HG03159 (cell line): Measurements from ENCODE around the gene KCTD1.

Experiments
- ATAC-seq: cut with Tn5 transposase; IDR thresholded peaks from one replicate; pipeline ENCODE4 v1.9.1; 2021; ENCODE audit warnings: mild to moderate bottlenecking, moderate library complexity; ENCODE audit not compliant: unreplicated experiment

Gene KCTD1

GRCh38 chr18:26434887-26435286, 113.5 kb downstream of the KCTD1 start:
- ATAC-seq, result no peak

- no peak for ATAC-seq
These were observed 115.5 kb downstream of the KCTD1 start for GRCh38 chr18:26432651-26433424.

- no peak for ATAC-seq
These were observed 118.7 kb downstream of the KCTD1 start for GRCh38 chr18:26429535-26430226.

GRCh38 chr18:26425148-26425531, 123.2 kb downstream of the KCTD1 start:
- no peak for ATAC-seq

GRCh38 chr18:26424428-26425147, 123.8 kb downstream of the KCTD1 start:
- no peak for ATAC-seq

- ATAC-seq, result no peak
These were observed 125.7 kb downstream of the KCTD1 start for GRCh38 chr18:26422472-26423162.

GRCh38 chr18:26421931-26422330, 126.4 kb downstream of the KCTD1 start:
- ATAC-seq, result no peak

GRCh38 chr18:26421503-26421902, 126.8 kb downstream of the KCTD1 start:
- no peak for ATAC-seq

GRCh38 chr18:26419746-26420145, 128.6 kb downstream of the KCTD1 start:
- ATAC-seq, result no peak

GRCh38 chr18:26418225-26418624, 130.1 kb downstream of the KCTD1 start:
- ATAC-seq, result no peak

- no peak for ATAC-seq
These were observed 131.2 kb downstream of the KCTD1 start for GRCh38 chr18:26417190-26417589.

- ATAC-seq, result no peak
These were observed 131.7 kb downstream of the KCTD1 start for GRCh38 chr18:26416652-26417150.

GRCh38 chr18:26415631-26416030, 132.7 kb downstream of the KCTD1 start:
- no peak for ATAC-seq

- ATAC-seq, result no peak
These were observed 133.4 kb downstream of the KCTD1 start for GRCh38 chr18:26414901-26415440.

GRCh38 chr18:26409091-26409490, 139.3 kb downstream of the KCTD1 start:
- no peak for ATAC-seq

- no peak for ATAC-seq
These were observed 140.4 kb downstream of the KCTD1 start for GRCh38 chr18:26407736-26408601.

GRCh38 chr18:26406854-26407517, 141.4 kb downstream of the KCTD1 start:
- ATAC-seq, result no peak

- ATAC-seq, result no peak
These were observed 142.0 kb downstream of the KCTD1 start for GRCh38 chr18:26406324-26406723.

- ATAC-seq, result peak; percentile 77
These were observed 143.1 kb downstream of the KCTD1 start for GRCh38 chr18:26405190-26405801.
